GM12878 (cell line): Measurements from ENCODE around the gene GSG1L2. TPM values are rescaled to one million over a fixed set of nuclear protein-coding genes. Genes with fewer than 3 reads are reported as not detected.

ENCODE experiments used
- ASH2L ChIP-seq: fragments of 300-600, 200-600 bp; sonication (generic); IDR thresholded peaks from 2 replicates; pipeline ENCODE4 v1.6.1; 2017; ENCODE audit warnings: low read depth, mild to moderate bottlenecking, borderline replicate concordance
- CBX5 ChIP-seq: sonication (generic); IDR thresholded peaks from 2 replicates; pipeline ENCODE4 v1.6.1; 2016; ENCODE audit warnings: low read depth, moderate library complexity, mild to moderate bottlenecking, inconsistent platforms
- IRF3 ChIP-seq: fragments of 450-650 bp; IDR thresholded peaks from 2 replicates; pipeline ENCODE4 v1.6.1; 2014; ENCODE audit warnings: mild to moderate bottlenecking
- KLF5 ChIP-seq: fragments of 450-650 bp; IDR thresholded peaks from 2 replicates; pipeline ENCODE4 v1.6.1; 2014; ENCODE audit warnings: mild to moderate bottlenecking; ENCODE audit not compliant: partially characterized antibody
- MXI1 ChIP-seq: fragments of 150-350 bp; IDR thresholded peaks from 2 replicates; pipeline ENCODE4 v1.6.1; 2011; ENCODE audit warnings: low read depth, mild to moderate bottlenecking, inconsistent platforms, low read length, improper control_type of control experiment
- SIX5 ChIP-seq: IDR thresholded peaks from 2 replicates; pipeline ENCODE4 v1.6.1; 2011; ENCODE audit warnings: mild to moderate bottlenecking, low read depth, low read length, moderate library complexity; ENCODE audit not compliant: severe bottlenecking
- SUZ12 ChIP-seq: fragments of 200-600 bp; sonication (generic); IDR thresholded peaks from one replicate; pipeline ENCODE4 v1.6.1; 2018; ENCODE audit warnings: antibody characterized with exemption, mild to moderate bottlenecking; ENCODE audit not compliant: unreplicated experiment
- ZBTB11 ChIP-seq: fragments of 450-650 bp; formaldehyde crosslinking; IDR thresholded peaks from 2 replicates; pipeline ENCODE4 v1.5.0; 2022; ENCODE audit warnings: mild to moderate bottlenecking, missing genetic modification characterization
- ZBTB4 ChIP-seq: fragments of 450-650 bp; formaldehyde crosslinking; IDR thresholded peaks from 2 replicates; pipeline ENCODE4 v1.4.0; 2022; ENCODE audit warnings: mild to moderate bottlenecking, moderate library complexity
- polyA plus RNA-seq, 11 experiments: library from polyadenylated mRNA; depleted of rRNA in 4 of 11; unstranded in 6 of 11; stranded (reverse) in 5 of 11; fragments of >200 nt; fragmentation: Nextera tagmentation in 4 of 11; fragmentation: Illumina TruSeq in 1 of 11; extraction: Ambion mirVana in 4 of 11; extraction: Trizol in 1 of 11; gene quantifications; 1 replicate in 1 of 11; 2 replicates in 10 of 11; pipeline versions ENCODE4 v1.2.1 to v1.2.3, GENCODE V29; 2011 to 2016; ENCODE audit warnings: inconsistent platforms in 2 of 11, missing spikeins in 2 of 11, low read depth in 1 of 11
- total RNA-seq, 4 experiments: library from RNA; depleted of rRNA in 3 of 4; stranded (reverse); fragments of >200 nt in 3 of 4; fragmentation: Illumina TruSeq in 1 of 4; extraction: Trizol in 1 of 4; gene quantifications; 2 replicates each; pipeline versions ENCODE4 v1.2.1 to v1.2.3, GENCODE V29; 2013 to 2021
- TF ChIP-seq, protein P1 (sequence below): fragments of 450-650 bp; IDR thresholded peaks from 2 replicates; pipeline ENCODE4 v1.6.1; 2016; ENCODE audit warnings: mild to moderate bottlenecking, moderate library complexity, borderline replicate concordance
- TF ChIP-seq, protein P2 (sequence below): IDR thresholded peaks from 2 replicates; pipeline ENCODE4 v1.6.1; 2012; ENCODE audit warnings: improper control_type of control experiment, low read depth, low read length; ENCODE audit not compliant: insufficient replicate concordance

The GSG1L2 gene
- total and polyA plus RNA-seq, 10 of the 15 experiments (the other 5 are each of a cell fraction or from before 2014, with no cell fraction given), result not detected

DNA sequence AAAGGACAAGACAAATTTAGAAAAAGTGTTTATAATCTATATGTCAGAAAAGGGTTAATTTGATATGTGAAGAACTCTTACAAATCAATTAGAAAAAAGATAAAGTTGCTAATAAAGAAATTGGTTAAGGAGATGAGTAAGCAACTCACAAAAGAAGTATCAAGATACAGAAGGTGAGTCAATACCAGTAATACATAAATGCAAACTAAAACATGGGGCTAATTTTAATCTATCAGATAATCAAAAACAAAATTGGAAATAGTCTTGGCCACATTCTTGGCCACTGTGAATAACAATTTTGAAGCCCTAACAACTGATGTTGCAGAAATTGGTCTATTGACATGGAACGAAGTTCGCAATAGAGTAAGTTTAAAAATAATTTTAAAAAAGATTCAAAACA, 37.3 kb downstream of the GSG1L2 start (continued):
- TF ChIP-seq, protein P1, sequence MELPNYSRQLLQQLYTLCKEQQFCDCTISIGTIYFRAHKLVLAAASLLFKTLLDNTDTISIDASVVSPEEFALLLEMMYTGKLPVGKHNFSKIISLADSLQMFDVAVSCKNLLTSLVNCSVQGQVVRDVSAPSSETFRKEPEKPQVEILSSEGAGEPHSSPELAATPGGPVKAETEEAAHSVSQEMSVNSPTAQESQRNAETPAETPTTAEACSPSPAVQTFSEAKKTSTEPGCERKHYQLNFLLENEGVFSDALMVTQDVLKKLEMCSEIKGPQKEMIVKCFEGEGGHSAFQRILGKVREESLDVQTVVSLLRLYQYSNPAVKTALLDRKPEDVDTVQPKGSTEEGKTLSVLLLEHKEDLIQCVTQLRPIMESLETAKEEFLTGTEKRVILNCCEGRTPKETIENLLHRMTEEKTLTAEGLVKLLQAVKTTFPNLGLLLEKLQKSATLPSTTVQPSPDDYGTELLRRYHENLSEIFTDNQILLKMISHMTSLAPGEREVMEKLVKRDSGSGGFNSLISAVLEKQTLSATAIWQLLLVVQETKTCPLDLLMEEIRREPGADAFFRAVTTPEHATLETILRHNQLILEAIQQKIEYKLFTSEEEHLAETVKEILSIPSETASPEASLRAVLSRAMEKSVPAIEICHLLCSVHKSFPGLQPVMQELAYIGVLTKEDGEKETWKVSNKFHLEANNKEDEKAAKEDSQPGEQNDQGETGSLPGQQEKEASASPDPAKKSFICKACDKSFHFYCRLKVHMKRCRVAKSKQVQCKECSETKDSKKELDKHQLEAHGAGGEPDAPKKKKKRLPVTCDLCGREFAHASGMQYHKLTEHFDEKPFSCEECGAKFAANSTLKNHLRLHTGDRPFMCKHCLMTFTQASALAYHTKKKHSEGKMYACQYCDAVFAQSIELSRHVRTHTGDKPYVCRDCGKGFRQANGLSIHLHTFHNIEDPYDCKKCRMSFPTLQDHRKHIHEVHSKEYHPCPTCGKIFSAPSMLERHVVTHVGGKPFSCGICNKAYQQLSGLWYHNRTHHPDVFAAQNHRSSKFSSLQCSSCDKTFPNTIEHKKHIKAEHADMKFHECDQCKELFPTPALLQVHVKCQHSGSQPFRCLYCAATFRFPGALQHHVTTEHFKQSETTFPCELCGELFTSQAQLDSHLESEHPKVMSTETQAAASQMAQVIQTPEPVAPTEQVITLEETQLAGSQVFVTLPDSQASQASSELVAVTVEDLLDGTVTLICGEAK, result no peak
- TF ChIP-seq MXI1 (no peak), ASH2L (no peak), ZBTB11 (CRISPR knock-in tag) (no peak), SUZ12 (no peak), SIX5 (no peak), ZBTB4 (no peak), KLF5 (no peak), IRF3 (no peak), CBX5 (no peak)
- TF ChIP-seq, protein P2, sequence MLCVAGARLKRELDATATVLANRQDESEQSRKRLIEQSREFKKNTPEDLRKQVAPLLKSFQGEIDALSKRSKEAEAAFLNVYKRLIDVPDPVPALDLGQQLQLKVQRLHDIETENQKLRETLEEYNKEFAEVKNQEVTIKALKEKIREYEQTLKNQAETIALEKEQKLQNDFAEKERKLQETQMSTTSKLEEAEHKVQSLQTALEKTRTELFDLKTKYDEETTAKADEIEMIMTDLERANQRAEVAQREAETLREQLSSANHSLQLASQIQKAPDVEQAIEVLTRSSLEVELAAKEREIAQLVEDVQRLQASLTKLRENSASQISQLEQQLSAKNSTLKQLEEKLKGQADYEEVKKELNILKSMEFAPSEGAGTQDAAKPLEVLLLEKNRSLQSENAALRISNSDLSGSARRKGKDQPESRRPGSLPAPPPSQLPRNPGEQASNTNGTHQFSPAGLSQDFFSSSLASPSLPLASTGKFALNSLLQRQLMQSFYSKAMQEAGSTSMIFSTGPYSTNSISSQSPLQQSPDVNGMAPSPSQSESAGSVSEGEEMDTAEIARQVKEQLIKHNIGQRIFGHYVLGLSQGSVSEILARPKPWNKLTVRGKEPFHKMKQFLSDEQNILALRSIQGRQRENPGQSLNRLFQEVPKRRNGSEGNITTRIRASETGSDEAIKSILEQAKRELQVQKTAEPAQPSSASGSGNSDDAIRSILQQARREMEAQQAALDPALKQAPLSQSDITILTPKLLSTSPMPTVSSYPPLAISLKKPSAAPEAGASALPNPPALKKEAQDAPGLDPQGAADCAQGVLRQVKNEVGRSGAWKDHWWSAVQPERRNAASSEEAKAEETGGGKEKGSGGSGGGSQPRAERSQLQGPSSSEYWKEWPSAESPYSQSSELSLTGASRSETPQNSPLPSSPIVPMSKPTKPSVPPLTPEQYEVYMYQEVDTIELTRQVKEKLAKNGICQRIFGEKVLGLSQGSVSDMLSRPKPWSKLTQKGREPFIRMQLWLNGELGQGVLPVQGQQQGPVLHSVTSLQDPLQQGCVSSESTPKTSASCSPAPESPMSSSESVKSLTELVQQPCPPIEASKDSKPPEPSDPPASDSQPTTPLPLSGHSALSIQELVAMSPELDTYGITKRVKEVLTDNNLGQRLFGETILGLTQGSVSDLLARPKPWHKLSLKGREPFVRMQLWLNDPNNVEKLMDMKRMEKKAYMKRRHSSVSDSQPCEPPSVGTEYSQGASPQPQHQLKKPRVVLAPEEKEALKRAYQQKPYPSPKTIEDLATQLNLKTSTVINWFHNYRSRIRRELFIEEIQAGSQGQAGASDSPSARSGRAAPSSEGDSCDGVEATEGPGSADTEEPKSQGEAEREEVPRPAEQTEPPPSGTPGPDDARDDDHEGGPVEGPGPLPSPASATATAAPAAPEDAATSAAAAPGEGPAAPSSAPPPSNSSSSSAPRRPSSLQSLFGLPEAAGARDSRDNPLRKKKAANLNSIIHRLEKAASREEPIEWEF, result no peak
